Stimulated activated CD4-positive, alpha-beta T cell treated with anti-CD3 and anti-CD28 coated beads, Interleukin-12 subunit alpha, Interleukin-12 subunit beta, amount 100 ng/mL, for 48 hours (primary cell): ENCODE measurements around the gene NRXN3.

Experiments
- DNase-seq, 3 donors: peaks; one replicate each; pipeline ENCODE4 v3.0.0-alpha.2; 2020; ENCODE audit warnings: low read depth in 2 of 3, low spot score in 1 of 3

Gene NRXN3

GRCh38 chr14:79044894-79045624, 874.9 kb downstream of the NRXN3 start:
- no peak for DNase-seq

- no peak for DNase-seq
These were observed 880.9 kb downstream of the NRXN3 start for GRCh38 chr14:79050787-79051727.

- no peak for DNase-seq
These were observed 881.6 kb downstream of the NRXN3 start for GRCh38 chr14:79051742-79052141.

- no peak for DNase-seq
These were observed 886.7 kb downstream of the NRXN3 start for GRCh38 chr14:79056879-79057278.

- no peak for DNase-seq
These were observed 887.2 kb downstream of the NRXN3 start for GRCh38 chr14:79057333-79057732.

- DNase-seq: no peak
These were observed 892.1 kb downstream of the NRXN3 start for GRCh38 chr14:79062226-79062625.

GRCh38 chr14:79064214-79064613, 894.0 kb downstream of the NRXN3 start:
- no peak for DNase-seq

GRCh38 chr14:79074510-79074909, 904.3 kb downstream of the NRXN3 start:
- no peak for DNase-seq

GRCh38 chr14:79076428-79076827, 906.3 kb downstream of the NRXN3 start:
- DNase-seq: no peak

- no peak for DNase-seq
These were observed 906.9 kb downstream of the NRXN3 start for GRCh38 chr14:79077096-79077495.

GRCh38 chr14:79080040-79080439, 909.9 kb downstream of the NRXN3 start:
- no peak for DNase-seq

GRCh38 chr14:79082883-79083282, 912.7 kb downstream of the NRXN3 start:
- DNase-seq: no peak

GRCh38 chr14:79083356-79083755, 913.2 kb downstream of the NRXN3 start:
- no peak for DNase-seq

- no peak for DNase-seq
These were observed 914.7 kb downstream of the NRXN3 start for GRCh38 chr14:79084861-79085260.

GRCh38 chr14:79089576-79089975, 919.4 kb downstream of the NRXN3 start:
- DNase-seq: no peak

- no peak for DNase-seq
These were observed 920.5 kb downstream of the NRXN3 start for GRCh38 chr14:79090641-79091180.

- no peak for DNase-seq
These were observed 921.3 kb downstream of the NRXN3 start for GRCh38 chr14:79091381-79091963.

- no peak for DNase-seq
These were observed 923.4 kb downstream of the NRXN3 start for GRCh38 chr14:79093531-79093930.

- no peak for DNase-seq
These were observed 924.8 kb downstream of the NRXN3 start for GRCh38 chr14:79094951-79095350.

GRCh38 chr14:79096811-79097210, 926.6 kb downstream of the NRXN3 start:
- no peak for DNase-seq

- DNase-seq: no peak
These were observed 928.2 kb downstream of the NRXN3 start for GRCh38 chr14:79098324-79098723.

GRCh38 chr14:79100578-79100977, 930.4 kb downstream of the NRXN3 start:
- DNase-seq: no peak
